GM15510 (cell line): Measurements from ENCODE around the gene ATG10.

Experiments
- POLR2A ChIP-seq: IDR thresholded peaks from 3 replicates; pipeline ENCODE4 v1.6.1; 2011; ENCODE audit warnings: borderline replicate concordance; ENCODE audit not compliant: insufficient read length; ENCODE audit errors: extremely low read depth

ATG10 gene

DNA sequence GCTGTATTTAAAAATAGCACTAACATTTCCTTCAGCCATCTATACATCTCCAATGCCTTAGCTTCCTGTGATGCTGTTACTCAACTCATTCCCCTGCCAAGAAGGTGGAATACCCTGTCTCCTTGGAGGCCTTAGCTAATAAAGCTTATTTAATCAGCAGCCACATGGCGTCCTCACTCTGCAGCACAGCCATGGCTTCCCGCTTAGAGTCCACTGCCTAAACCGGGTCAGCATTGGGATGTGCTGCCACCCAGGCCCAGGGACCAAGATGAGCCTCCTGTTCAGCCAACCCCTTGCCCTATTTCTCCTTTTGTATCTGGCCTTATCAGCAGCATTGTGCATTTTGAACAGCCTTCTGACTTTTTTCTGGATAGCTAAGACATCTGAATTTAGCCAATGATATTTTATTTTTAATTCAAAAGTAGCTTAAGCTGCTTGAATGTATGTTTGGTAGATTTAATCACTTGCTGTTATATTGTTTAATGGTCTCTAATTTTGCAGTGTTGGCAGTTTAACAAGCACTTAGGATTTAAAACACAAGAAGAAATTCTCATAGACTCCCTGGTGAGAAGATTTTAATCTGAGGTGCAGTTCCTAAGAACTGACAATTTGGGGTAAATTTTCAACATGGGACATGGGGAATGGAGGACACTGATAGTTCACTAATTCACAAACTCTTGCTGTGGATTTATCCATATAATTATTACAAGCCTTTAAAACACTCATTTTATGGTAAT lies 193.3 kb downstream of the ATG10 start:
- TF ChIP-seq POLR2A, result no peak

DNA sequence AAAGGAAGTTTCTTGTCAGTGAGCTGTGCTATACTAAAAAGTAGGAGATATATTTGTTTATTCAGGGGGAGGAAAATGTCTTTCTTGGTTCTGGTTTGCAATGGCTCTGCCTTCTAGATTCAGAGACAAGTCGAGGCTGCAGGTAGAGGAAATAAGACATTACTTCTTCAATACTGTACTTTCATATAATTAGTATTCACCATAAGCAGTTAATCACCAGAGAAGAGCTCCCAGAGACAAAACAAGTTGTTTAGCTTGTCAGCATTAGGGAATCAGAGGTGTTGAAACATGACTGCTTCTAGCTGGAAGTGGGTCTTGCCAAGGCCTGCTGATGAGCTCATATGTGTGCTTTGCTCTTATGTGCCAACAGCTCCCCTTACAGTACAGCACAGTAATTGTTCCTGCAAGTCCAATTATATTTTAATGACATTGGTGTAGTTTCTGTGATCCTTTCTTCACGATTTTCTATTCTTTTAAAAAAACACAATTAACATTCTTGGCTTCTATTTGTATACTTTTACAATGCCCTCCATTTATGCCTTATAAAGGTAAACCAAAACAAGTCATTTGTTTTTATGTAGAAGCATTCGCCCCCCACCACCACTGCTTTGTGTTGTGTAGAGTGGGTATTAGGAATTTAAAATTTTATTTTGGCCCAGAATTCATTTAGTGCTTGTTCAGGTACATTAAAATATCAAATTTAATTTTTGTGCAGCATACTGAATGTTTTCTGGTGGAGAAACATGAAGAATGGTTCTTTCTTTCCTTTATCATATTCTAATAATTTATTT lies 194.1 kb downstream of the ATG10 start:
- TF ChIP-seq POLR2A, result no peak

DNA sequence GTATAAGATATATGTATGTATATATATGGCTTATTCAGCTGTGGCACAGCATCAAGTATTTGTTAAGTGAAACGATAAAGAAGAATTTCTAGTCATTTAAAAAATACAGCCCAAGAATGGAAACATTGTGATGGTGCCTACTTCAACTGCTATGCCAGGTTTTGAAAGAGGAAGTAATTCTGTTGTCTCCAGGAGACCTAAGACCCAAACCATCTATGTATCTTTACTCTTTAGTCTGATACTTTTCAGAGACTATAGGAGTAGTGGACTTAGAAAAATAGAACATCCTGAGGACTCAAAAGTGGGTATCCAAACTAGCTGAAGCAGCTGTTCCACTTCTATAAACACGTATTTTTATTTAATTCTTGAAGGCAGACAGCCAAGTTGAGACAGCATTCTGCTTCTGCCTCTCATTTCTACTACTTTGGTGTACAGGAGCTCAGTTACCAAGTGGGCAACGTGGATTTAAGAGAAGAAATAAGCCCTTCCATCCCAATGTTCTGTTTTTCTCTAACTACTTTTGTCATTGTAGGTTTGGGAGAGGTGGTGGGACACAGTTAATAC lies 195.6 kb downstream of the ATG10 start:
- no peak for TF ChIP-seq POLR2A

DNA sequence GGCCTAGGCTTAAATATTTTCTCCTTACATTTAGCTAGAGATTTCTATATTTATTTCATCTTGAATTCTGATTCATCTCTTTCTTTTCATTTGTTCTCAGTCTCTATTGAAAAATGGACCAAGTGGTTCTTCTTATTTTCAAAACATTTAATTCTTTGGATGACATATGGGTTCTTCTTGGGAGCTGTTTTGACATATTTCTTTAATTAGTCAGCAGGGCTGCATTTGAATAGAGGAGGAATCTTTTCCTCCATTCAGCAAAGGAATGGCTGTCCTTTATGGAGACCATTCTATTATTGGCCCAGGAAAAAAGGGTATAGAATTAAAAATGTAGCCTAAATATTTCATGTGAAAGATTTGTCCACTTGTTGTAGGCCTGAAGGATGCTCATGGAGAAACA lies 196.5 kb downstream of the ATG10 start:
- TF ChIP-seq POLR2A, result no peak

DNA sequence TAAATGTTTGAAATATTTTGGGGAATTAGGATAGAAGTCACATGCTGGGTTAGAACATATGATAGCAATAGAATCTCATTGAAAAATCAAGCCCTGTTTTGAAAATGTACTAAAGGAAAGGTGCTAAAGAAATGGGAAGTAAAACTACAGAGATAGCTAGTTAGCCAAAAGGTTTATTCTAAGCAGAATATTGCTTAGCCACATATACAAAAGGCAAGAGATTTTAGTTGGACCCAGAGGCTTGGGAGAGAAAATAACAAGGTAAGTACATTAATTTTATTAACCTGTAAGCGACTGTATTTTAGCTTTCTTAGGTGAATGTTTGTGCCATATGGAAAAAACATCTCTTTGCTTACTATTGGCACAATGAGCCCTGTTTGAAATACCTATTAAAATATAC lies 198.1 kb downstream of the ATG10 start:
- no peak for TF ChIP-seq POLR2A

DNA sequence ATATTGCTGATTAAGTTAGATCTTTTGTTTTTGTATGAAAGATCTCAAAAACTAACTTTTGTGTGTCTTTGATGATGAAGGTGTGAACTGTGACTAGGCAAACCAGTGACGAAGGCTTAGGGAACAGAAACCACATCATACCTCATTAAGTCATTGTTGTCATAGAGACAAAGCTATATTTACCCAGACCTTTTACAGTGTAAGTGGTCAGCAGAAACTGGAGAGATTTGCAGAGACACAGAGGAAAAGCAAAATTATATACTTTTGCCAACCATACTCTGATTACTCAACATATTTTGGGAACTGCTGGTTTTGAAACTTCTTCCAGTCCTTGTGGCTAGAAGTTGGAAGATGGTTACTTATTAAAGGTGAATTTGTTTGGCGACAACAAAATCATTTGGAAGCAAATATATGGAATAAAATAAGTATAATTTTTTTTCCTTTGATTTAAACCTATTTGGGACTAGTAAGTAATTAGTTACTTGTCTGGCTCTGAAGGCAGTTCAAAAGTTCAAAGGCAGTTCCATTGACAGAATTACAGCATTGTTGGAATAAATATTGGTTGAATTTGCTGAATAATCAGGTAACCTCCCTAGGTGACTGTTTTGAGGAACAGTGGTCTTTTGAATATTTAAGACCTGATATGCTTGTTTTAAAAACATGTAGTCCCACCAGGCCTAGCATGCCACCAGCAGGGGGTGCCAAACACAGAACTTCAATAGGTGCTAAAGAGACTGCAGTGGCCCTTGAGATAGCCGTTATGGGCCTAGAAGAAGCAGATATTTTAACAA lies 202.5 kb downstream of the ATG10 start:
- TF ChIP-seq POLR2A, result no peak

DNA sequence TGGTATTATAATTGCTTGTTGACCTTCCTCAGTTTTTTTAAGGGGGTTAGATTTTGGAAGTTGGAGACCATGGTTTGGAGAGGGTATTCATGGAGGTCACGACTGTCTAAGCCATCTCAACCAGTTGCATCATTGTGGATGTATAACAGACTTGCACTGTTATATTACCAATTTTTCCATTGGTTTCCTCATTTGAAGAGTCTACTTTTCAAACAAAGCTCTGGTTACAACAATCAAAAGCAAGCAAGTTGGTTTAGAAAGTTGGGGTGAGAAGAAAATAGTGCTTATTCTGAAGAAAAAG lies 203.0 kb downstream of the ATG10 start:
- no peak for TF ChIP-seq POLR2A

DNA sequence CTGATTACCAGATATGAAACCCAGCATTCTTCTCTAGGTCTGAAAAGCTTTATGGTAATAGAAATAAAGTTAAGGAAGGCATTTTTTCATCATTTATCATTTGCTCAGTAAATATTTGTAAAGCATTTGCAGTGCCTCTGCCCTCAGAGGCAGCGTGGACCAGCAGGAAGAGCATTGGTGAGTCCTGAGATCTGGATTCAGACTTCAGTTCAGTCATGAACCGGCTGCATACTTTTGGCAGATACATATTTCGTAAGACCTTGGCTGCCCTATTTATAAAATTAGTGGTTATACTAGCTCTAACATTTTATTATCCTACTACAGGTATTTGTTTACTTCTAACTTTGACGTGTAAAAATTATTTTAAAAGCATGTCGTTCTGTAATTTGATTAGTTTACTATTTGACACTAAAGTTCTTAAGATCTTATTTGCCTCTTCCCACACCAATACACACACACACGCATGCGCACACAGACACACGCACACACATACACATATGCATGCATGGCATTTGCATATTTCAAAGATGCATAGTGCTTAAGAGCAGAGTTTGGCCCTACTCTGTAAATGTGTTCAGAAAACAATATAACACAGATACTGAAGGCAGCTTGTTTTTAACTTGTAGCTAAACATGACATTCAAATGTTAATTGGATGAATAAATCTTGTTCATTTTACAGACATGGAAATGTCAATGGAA lies 204.4 kb downstream of the ATG10 start:
- TF ChIP-seq POLR2A, result no peak

DNA sequence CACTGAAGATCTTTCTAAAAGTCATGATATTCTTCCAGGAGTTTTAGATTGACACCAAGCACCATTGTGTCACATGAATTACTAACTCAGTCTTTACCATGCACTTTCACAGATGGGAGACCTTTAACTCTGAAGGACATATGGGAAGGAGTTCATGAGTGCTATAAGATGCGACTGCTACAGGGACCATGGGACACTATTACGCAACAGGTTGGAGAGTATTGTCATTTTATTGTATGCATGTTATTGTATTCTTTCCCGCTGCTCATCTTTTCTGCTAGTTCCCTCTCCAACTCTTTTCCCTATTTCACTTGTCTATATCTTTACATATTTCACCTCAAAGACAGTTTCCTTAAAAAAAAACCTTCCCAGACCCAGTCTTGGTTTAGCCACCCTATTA lies 206.6 kb downstream of the ATG10 start:
- TF ChIP-seq POLR2A, result no peak

DNA sequence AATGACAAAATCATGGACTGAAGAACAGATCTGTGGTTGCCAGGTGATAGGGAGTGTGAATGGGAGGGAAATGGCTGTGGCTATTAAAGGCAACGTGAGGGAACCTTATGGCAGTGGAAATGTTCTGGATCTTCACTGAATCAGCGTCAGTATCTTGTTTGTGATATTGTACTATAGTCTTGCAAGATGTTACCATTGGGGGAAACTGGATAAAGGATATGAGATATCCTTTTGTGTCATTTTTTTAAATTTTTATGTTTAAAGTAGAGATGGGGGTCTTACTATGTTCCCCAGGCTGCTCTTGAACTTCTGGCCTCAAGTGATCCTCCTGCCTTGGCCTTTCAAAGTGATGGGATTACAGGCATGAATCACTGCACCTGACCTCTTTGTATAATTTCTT lies 210.8 kb downstream of the ATG10 start:
- TF ChIP-seq POLR2A, result no peak

DNA sequence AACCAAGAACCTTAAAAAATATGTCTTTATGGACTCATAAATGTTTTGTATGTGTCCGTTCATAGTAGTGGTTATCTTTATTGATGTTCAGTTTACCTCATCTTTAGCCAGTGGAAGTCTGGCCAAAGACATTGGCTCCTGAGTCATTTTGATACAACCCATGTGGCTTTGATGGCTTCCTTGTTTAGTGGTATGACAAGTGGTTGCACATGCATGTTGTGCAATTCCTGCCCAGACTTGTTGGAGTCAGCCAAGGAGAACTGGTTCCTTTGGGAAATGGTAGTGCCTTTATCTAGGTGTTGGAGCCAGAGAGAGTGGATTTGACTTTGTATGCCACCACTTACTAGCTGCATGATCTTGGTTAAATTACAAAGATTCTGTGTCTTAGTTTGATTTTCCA lies 212.0 kb downstream of the ATG10 start:
- no peak for TF ChIP-seq POLR2A

DNA sequence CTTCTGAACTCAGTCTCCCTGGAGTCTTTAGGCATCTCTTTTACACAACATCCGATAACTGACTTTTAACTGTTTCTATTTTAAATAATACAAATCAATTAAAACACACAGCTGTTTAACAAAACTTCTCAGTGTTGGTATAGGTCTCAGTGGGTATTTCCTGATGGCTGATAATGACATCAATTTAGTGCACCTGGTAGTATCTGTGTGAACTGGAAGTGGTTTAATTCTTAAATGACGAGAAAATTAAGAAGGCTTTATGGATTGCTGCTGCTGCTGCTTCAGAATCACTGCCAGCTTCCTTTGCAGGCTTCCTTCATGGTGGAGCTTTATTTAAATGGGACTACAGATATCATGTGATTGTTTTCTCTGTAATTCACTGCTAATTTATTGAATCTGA lies 214.0 kb downstream of the ATG10 start:
- TF ChIP-seq POLR2A, result no peak

DNA sequence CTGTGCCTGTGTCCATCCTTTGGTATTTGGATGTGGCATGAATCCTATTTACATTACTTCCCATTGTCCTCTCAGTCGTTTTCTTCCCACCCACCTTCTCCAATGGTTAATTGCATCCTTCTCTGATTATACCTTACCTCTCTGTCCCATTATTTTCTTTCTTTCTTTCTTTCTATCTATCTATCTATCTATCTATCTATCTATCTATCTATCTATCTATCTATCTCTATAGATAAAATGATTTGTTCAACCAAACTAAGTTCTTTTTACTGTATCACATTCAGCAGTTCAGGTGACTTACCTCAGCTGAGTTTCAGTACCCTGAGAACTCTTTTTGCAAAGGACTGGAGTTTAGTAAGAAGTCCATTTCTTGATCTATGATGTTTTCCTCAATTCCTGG lies 225.7 kb downstream of the ATG10 start:
- no peak for TF ChIP-seq POLR2A

DNA sequence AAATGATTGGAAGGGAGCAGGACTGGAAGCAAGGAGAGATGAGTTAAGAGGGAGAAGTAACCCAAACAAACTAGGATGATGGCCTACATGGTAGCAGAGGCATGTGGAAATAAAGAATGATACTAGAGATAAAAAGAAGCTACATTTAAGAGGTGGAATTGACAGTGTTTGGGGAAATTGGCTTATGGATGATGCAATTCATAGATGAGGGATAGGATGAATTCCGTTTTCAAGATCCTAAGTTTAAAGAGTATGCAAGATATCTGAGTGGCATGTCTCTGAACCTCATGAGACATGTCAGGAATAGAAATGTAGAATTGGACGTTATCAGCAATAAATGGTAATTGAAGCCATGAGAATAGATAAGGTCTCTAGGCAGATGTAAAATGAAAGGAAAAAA lies 232.7 kb downstream of the ATG10 start:
- no peak for TF ChIP-seq POLR2A

DNA sequence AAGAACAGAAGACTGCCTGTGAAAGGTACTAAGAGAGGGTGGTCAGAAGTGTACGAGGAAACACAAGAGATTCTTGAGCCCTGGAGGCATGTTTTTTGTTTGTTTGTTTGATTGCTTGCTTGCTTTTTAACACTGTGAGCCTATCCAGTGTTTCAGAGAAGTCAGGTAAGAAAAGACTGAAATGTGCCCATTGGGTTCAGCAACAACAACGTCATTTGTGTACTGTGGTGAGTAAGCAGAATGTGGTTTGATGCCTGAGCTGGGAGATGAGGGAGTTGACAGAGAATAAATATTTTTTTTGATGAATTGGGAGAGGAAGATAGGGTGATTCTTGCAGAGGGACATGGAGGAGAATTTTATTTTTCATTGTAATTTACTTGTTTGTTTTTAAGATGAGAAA lies 233.2 kb downstream of the ATG10 start:
- TF ChIP-seq POLR2A, result no peak
